Activated CD4-positive, CD25-positive, alpha-beta regulatory T cell treated with anti-CD3 and anti-CD28 coated beads, Interleukin-2, amount 50 U/mL, for 24 hours (primary cell): Measurements from ENCODE around the gene CHST4.
"Not testable (repeated sequence)": the region's sequence is repeated elsewhere in the genome, so short reads cannot be mapped to it uniquely, and the experiment has no call there.

Experiments
- ATAC-seq, 2 donors: fragments of 150-1000 bp; cut with Tn5 transposase; one replicate each; pipeline ENCODE4 v1.10.0; 2021; ENCODE audit warnings: mild to moderate bottlenecking in 1 of 2, moderate library complexity in 1 of 2

CHST4 gene

GRCh38 chr16:71570144-71570543 lies 43.9 kb downstream of the CHST4 start:
- ATAC-seq, result no peak

- ATAC-seq, result no peak
Observed at GRCh38 chr16:71572497-71573116, 46.4 kb downstream of the CHST4 start.

GRCh38 chr16:71573387-71574094 lies 47.3 kb downstream of the CHST4 start:
- no peak for ATAC-seq

GRCh38 chr16:71574702-71575101 lies 48.5 kb downstream of the CHST4 start:
- no peak for ATAC-seq

GRCh38 chr16:71576971-71577370 lies 50.7 kb downstream of the CHST4 start, which contains the start of gene TAT:
TSS of gene TAT (minus strand) at chr16:71577092. CDS start at chr16:71576415, 677 bp downstream.
- ATAC-seq, result no peak

- not testable (repeated sequence) for ATAC-seq
Observed at GRCh38 chr16:71582553-71582848, 56.3 kb downstream of the CHST4 start.

GRCh38 chr16:71584543-71585317 lies 58.5 kb downstream of the CHST4 start:
- ATAC-seq, result no peak

- ATAC-seq, result no peak
Observed at GRCh38 chr16:71585318-71585703, 59.1 kb downstream of the CHST4 start.
